COR-L47 (cell line): ENCODE results near the gene OPN1LW.
"Not testable (repeated sequence)": the region's sequence is repeated elsewhere in the genome, so short reads cannot be mapped to it uniquely, and the experiment has no call there.

Experiments
- DNase-seq: peaks from one replicate; lab custom pipeline; 2025; lab: John Stamatoyannopoulos, UW

OPN1LW gene

GRCh38 chrX:154144010-154144409, at the start of gene OPN1LW:
Gene OPN1LW, plus strand, starts transcription at chrX:154144243. Its CDS starts 41 bp downstream, at chrX:154144284.
- DNase-seq = not testable (repeated sequence)

- no peak for DNase-seq
Measured at GRCh38 chrX:154094833-154095232, 49.2 kb upstream of the OPN1LW start.

- DNase-seq = no peak
Measured at GRCh38 chrX:154096140-154097002, 47.7 kb upstream of the OPN1LW start.

GRCh38 chrX:154097003-154097588, 46.9 kb upstream of the OPN1LW start:
- peak; percentile 62 for DNase-seq

GRCh38 chrX:154097589-154098541, 46.2 kb upstream of the OPN1LW start, which contains the start of gene MECP2:
Gene MECP2, minus strand, starts transcription at chrX:154097717.
- DNase-seq = peak; percentile 88

- DNase-seq = no peak
Measured at GRCh38 chrX:154098551-154098950, 45.5 kb upstream of the OPN1LW start.

- no peak for DNase-seq
Measured at GRCh38 chrX:154113729-154114128, 30.3 kb upstream of the OPN1LW start.

- DNase-seq = no peak
Measured at GRCh38 chrX:154114652-154115051, 29.4 kb upstream of the OPN1LW start.

GRCh38 chrX:154115071-154115470, 29.0 kb upstream of the OPN1LW start:
- DNase-seq = no peak

GRCh38 chrX:154115750-154116149, 28.3 kb upstream of the OPN1LW start:
- no peak for DNase-seq

- DNase-seq = no peak
Measured at GRCh38 chrX:154116426-154117211, 27.4 kb upstream of the OPN1LW start.

GRCh38 chrX:154117566-154117965, 26.5 kb upstream of the OPN1LW start:
- no peak for DNase-seq

- DNase-seq = no peak
Measured at GRCh38 chrX:154120567-154120966, 23.5 kb upstream of the OPN1LW start.

GRCh38 chrX:154121207-154121606, 22.8 kb upstream of the OPN1LW start:
- no peak for DNase-seq

- DNase-seq = no peak
Measured at GRCh38 chrX:154121961-154122360, 22.1 kb upstream of the OPN1LW start.

- DNase-seq = no peak
Measured at GRCh38 chrX:154123241-154124219, 20.5 kb upstream of the OPN1LW start.

- DNase-seq = no peak
Measured at GRCh38 chrX:154125391-154126040, 18.5 kb upstream of the OPN1LW start.

- no peak for DNase-seq
Measured at GRCh38 chrX:154126101-154126500, 17.9 kb upstream of the OPN1LW start.

GRCh38 chrX:154131955-154132354, 12.1 kb upstream of the OPN1LW start:
- DNase-seq = no peak

GRCh38 chrX:154132366-154132765, 11.7 kb upstream of the OPN1LW start:
- DNase-seq = no peak
